ENCODE measurements around the gene CHRND.
A peak's percentile ranks its signal among the peaks of the same experiment; 100 is the strongest.

Gene CHRND

GRCh38 chr2:232547991-232548390, 22.0 kb downstream of the CHRND start:
- TF ChIP-seq, protein P1, sequence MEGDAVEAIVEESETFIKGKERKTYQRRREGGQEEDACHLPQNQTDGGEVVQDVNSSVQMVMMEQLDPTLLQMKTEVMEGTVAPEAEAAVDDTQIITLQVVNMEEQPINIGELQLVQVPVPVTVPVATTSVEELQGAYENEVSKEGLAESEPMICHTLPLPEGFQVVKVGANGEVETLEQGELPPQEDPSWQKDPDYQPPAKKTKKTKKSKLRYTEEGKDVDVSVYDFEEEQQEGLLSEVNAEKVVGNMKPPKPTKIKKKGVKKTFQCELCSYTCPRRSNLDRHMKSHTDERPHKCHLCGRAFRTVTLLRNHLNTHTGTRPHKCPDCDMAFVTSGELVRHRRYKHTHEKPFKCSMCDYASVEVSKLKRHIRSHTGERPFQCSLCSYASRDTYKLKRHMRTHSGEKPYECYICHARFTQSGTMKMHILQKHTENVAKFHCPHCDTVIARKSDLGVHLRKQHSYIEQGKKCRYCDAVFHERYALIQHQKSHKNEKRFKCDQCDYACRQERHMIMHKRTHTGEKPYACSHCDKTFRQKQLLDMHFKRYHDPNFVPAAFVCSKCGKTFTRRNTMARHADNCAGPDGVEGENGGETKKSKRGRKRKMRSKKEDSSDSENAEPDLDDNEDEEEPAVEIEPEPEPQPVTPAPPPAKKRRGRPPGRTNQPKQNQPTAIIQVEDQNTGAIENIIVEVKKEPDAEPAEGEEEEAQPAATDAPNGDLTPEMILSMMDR (IDR thresholded peaks at IDR 0.05; ENCODE audit: insufficient read depth, low read length, poor library complexity, severe bottlenecking), result no peak
- Histone ChIP-seq H3K36me3 (ENCODE audit: control insufficient read depth, insufficient read depth, low read length) (peaks cover 12% of the 10 kb centered on the region), H3K27me3 (replicated peaks; ENCODE audit: control insufficient read depth, insufficient read depth, low read length) (no peaks in the 10 kb centered on the region), H3K4me3 (replicated peaks; ENCODE audit: low read depth, low read length) (no peak overlapping the region)
- no peak for DNase-seq (ENCODE audit: extremely low read depth, insufficient read length)

DNA sequence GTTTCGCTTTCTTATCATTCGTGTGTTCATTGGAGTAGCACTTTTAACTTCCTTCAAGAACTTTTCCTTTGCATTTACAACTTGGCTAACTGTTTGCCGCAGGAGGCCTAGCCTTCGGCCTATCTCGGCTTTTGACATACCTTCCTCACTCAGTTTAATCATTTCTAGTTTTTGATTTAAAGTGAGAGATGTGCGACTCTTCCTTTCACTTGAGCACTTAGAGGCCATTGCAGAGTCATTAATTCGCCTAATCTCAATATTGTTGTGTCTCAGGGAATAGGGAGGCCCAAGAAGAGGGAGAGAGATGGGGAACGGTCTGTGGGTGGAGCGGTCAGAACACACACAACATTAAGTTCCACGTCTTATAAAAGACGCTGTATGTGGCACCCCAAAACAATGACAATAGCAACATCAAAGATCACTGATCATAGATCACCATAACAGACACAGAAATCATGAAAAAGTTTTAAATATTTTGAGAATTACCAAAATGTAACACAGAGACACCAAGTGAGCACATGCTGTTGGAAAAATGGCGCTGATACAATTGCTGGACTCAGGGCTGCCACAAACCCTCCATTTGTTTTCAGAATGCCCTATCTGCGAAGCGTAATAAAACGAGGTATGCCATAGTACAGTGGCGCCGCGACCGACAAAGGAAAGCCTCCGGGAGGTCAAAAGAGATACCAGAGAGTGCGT, 23.8 kb downstream of the CHRND start:
- TF ChIP-seq, protein P1 (IDR thresholded peaks at IDR 0.05; ENCODE audit: insufficient read depth, low read length, poor library complexity, severe bottlenecking), result no peak
- H3K36me3 ChIP-seq (ENCODE audit: control insufficient read depth, insufficient read depth, low read length), result peaks cover 9% of the 10 kb centered on the region
- DNase-seq (ENCODE audit: extremely low read depth, insufficient read length), result no peak
- no peaks in the 10 kb centered on the region for H3K27me3 ChIP-seq (replicated peaks; ENCODE audit: control insufficient read depth, insufficient read depth, low read length)
- H3K4me3 ChIP-seq (replicated peaks; ENCODE audit: low read depth, low read length), result peak overlapping the region; percentile 95

- H3K4me3 ChIP-seq (replicated peaks; ENCODE audit: low read depth, low read length), result peak within 1 kb of the TSS; percentile 95
- TF ChIP-seq, protein P1 (IDR thresholded peaks at IDR 0.05; ENCODE audit: insufficient read depth, low read length, poor library complexity, severe bottlenecking), result peak; percentile 18
- peak; percentile 93 for DNase-seq (ENCODE audit: extremely low read depth, insufficient read length)
- no peaks in the 10 kb centered on the region for H3K27me3 ChIP-seq (replicated peaks; ENCODE audit: control insufficient read depth, insufficient read depth, low read length)
- H3K36me3 ChIP-seq (ENCODE audit: control insufficient read depth, insufficient read depth, low read length), result peaks cover 7% of the 10 kb centered on the region
Measured at GRCh38 chr2:232550354-232551249, 24.6 kb downstream of the CHRND start, which contains the start of the genes EIF4E2 and TIGD1. EIF4E2 (plus strand) TSS chr2:232550689; CDS start chr2:232550725, 36 bp downstream. TIGD1 (minus strand) TSS chr2:232550557; CDS start chr2:232549882, 675 bp downstream.

DNA sequence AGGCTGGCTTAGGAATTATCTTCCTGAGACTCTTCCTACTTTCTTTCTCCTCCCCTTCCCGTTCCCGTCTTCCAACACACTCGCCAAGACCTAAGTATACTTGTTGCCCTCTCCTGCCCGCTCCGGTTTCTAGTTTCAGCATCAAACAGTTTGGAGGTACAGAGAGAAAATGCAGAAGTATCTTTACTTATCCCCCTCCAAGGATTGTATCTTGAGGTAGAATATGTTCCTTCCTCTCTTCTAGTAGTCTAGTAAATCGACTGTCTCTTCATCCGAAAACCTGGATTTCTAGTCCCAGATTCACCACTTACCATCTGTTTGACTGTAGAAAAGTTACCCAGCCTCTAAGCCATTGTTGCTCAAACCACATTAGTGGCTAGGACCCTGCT, 25.3 kb downstream of the CHRND start:
- no peak for DNase-seq (ENCODE audit: extremely low read depth, insufficient read length)
- H3K27me3 ChIP-seq (replicated peaks; ENCODE audit: control insufficient read depth, insufficient read depth, low read length), result no peaks in the 10 kb centered on the region
- TF ChIP-seq, protein P1 (IDR thresholded peaks at IDR 0.05; ENCODE audit: insufficient read depth, low read length, poor library complexity, severe bottlenecking), result no peak
- peak overlapping the region; percentile 95 for H3K4me3 ChIP-seq (replicated peaks; ENCODE audit: low read depth, low read length)
- H3K36me3 ChIP-seq (ENCODE audit: control insufficient read depth, insufficient read depth, low read length), result peaks cover 3% of the 10 kb centered on the region

GRCh38 chr2:232551776-232552175, 25.8 kb downstream of the CHRND start:
- no peak for DNase-seq (ENCODE audit: extremely low read depth, insufficient read length)
- peak overlapping the region; percentile 95 for H3K4me3 ChIP-seq (replicated peaks; ENCODE audit: low read depth, low read length)
- peaks cover 6% of the 10 kb centered on the region for H3K36me3 ChIP-seq (ENCODE audit: control insufficient read depth, insufficient read depth, low read length)
- H3K27me3 ChIP-seq (replicated peaks; ENCODE audit: control insufficient read depth, insufficient read depth, low read length), result no peaks in the 10 kb centered on the region
- TF ChIP-seq, protein P1 (IDR thresholded peaks at IDR 0.05; ENCODE audit: insufficient read depth, low read length, poor library complexity, severe bottlenecking), result no peak

All from GM06990 (cell line).